ENCODE measurements around the gene MYO1E. TPM values are rescaled to one million over a fixed set of nuclear protein-coding genes. Genes with fewer than 3 reads are reported as not detected.
A peak's percentile ranks its signal among the peaks of the same experiment; 100 is the strongest.

Gene MYO1E
- total and polyA plus RNA-seq, 5 donors: 8.4 to 28.5 (median 23.1) TPM

- ATAC-seq (no peak), DNase-seq (no peak)
- H3K4me3 ChIP-seq (ENCODE audit: low read length): no peak overlapping the region
- intact Hi-C loops (cut with DNase I): no loop called here
- no peaks in the 10 kb centered on the region for H3K4me1 ChIP-seq (ENCODE audit: control insufficient read depth, insufficient read depth, low read length)
- H3K27ac ChIP-seq (ENCODE audit: low read length): no peak overlapping the region
- H3K9me3 ChIP-seq (ENCODE audit: control insufficient read depth, low read length): no peaks in the 10 kb centered on the region
- WGBS: 93% methylated on average over 2 of the region's 2 CpGs
- H3K27me3 ChIP-seq (ENCODE audit: control insufficient read depth, insufficient read depth): no peaks in the 10 kb centered on the region
Measured at GRCh38 chr15:59369597-59369996, 3.1 kb downstream of the MYO1E start.

GRCh38 chr15:59367022-59367451 is 5.6 kb downstream of the MYO1E start:
- Histone ChIP-seq H3K27ac (ENCODE audit: low read length) (no peak overlapping the region), H3K27me3 (ENCODE audit: control insufficient read depth, insufficient read depth) (no peaks in the 10 kb centered on the region), H3K4me3 (ENCODE audit: low read length) (no peak overlapping the region), H3K4me1 (ENCODE audit: control insufficient read depth, insufficient read depth, low read length) (no peaks in the 10 kb centered on the region), H3K9me3 (ENCODE audit: control insufficient read depth, low read length) (no peaks in the 10 kb centered on the region)
- intact Hi-C loops (cut with DNase I): no loop called here
- DNase-seq (no peak), ATAC-seq (no peak)
- WGBS: 69% methylated on average over 5 of the region's 5 CpGs

GRCh38 chr15:59366333-59367021 is 6.2 kb downstream of the MYO1E start:
- DNase-seq (no peak), ATAC-seq (peak in 1 of 2 donors; percentile 25)
- no peak overlapping the region for H3K27ac ChIP-seq (ENCODE audit: low read length)
- H3K27me3 ChIP-seq (ENCODE audit: control insufficient read depth, insufficient read depth): no peaks in the 10 kb centered on the region
- intact Hi-C loops (cut with DNase I): no loop called here
- WGBS: 71% methylated on average over 7 of the region's 7 CpGs
- no peaks in the 10 kb centered on the region for H3K4me1 ChIP-seq (ENCODE audit: control insufficient read depth, insufficient read depth, low read length)
- no peaks in the 10 kb centered on the region for H3K9me3 ChIP-seq (ENCODE audit: control insufficient read depth, low read length)
- no peak overlapping the region for H3K4me3 ChIP-seq (ENCODE audit: low read length)

- intact Hi-C loops (cut with DNase I): no loop called here
- Histone ChIP-seq H3K4me1 (ENCODE audit: control insufficient read depth, insufficient read depth, low read length) (no peaks in the 10 kb centered on the region), H3K27me3 (ENCODE audit: control insufficient read depth, insufficient read depth) (no peaks in the 10 kb centered on the region), H3K27ac (ENCODE audit: low read length) (no peak overlapping the region), H3K9me3 (ENCODE audit: control insufficient read depth, low read length) (no peaks in the 10 kb centered on the region), H3K4me3 (ENCODE audit: low read length) (no peak overlapping the region)
- DNase-seq (no peak), ATAC-seq (peak; percentile 40 to 51)
- 85% methylated on average over 4 of the region's 4 CpGs for WGBS
Measured at GRCh38 chr15:59364248-59364647, 8.4 kb downstream of the MYO1E start.

GRCh38 chr15:59362331-59362730 is 10.3 kb downstream of the MYO1E start:
- Histone ChIP-seq H3K27me3 (ENCODE audit: control insufficient read depth, insufficient read depth) (no peaks in the 10 kb centered on the region), H3K4me3 (ENCODE audit: low read length) (no peak overlapping the region), H3K9me3 (ENCODE audit: control insufficient read depth, low read length) (no peaks in the 10 kb centered on the region), H3K4me1 (ENCODE audit: control insufficient read depth, insufficient read depth, low read length) (no peaks in the 10 kb centered on the region), H3K27ac (ENCODE audit: low read length) (no peak overlapping the region)
- WGBS: 63% methylated on average over 2 of the region's 2 CpGs
- intact Hi-C loops (cut with DNase I): no loop called here
- ATAC-seq: no peak
- no peak for DNase-seq

GRCh38 chr15:59360896-59361295 is 11.8 kb downstream of the MYO1E start:
- DNase-seq: no peak
- Histone ChIP-seq H3K4me1 (ENCODE audit: control insufficient read depth, insufficient read depth, low read length) (no peaks in the 10 kb centered on the region), H3K27ac (ENCODE audit: low read length) (no peak overlapping the region), H3K4me3 (ENCODE audit: low read length) (no peak overlapping the region), H3K9me3 (ENCODE audit: control insufficient read depth, low read length) (no peaks in the 10 kb centered on the region), H3K27me3 (ENCODE audit: control insufficient read depth, insufficient read depth) (no peaks in the 10 kb centered on the region)
- ATAC-seq: no peak
- 94% methylated on average over 2 of the region's 2 CpGs for WGBS
- intact Hi-C loops (cut with DNase I): no loop called here

- H3K4me1 ChIP-seq (ENCODE audit: control insufficient read depth, insufficient read depth, low read length): no peaks in the 10 kb centered on the region
- WGBS: 95% methylated on average over 2 of the region's 2 CpGs
- H3K27ac ChIP-seq (ENCODE audit: low read length): no peak overlapping the region
- intact Hi-C loops (cut with DNase I): no loop called here
- H3K27me3 ChIP-seq (ENCODE audit: control insufficient read depth, insufficient read depth): no peaks in the 10 kb centered on the region
- H3K4me3 ChIP-seq (ENCODE audit: low read length): no peak overlapping the region
- ATAC-seq (no peak), DNase-seq (no peak)
- H3K9me3 ChIP-seq (ENCODE audit: control insufficient read depth, low read length): no peaks in the 10 kb centered on the region
Measured at GRCh38 chr15:59360305-59360704, 12.4 kb downstream of the MYO1E start.

- Histone ChIP-seq H3K4me1 (ENCODE audit: control insufficient read depth, insufficient read depth, low read length) (peaks cover 6% of the 10 kb centered on the region), H3K27me3 (ENCODE audit: control insufficient read depth, insufficient read depth) (no peaks in the 10 kb centered on the region), H3K27ac (ENCODE audit: low read length) (no peak overlapping the region), H3K9me3 (ENCODE audit: control insufficient read depth, low read length) (no peaks in the 10 kb centered on the region), H3K4me3 (ENCODE audit: low read length) (no peak overlapping the region)
- intact Hi-C loops (cut with DNase I): no loop called here
- WGBS: 92% methylated on average over 7 of the region's 7 CpGs
- no peak for DNase-seq
- no peak for ATAC-seq
Measured at GRCh38 chr15:59355730-59356129, 16.9 kb downstream of the MYO1E start.

GRCh38 chr15:59354417-59355031 is 18.1 kb downstream of the MYO1E start:
- Histone ChIP-seq H3K27me3 (ENCODE audit: control insufficient read depth, insufficient read depth) (no peaks in the 10 kb centered on the region), H3K9me3 (ENCODE audit: control insufficient read depth, low read length) (no peaks in the 10 kb centered on the region), H3K27ac (ENCODE audit: low read length) (no peak overlapping the region), H3K4me1 (ENCODE audit: control insufficient read depth, insufficient read depth, low read length) (peaks cover 6% of the 10 kb centered on the region), H3K4me3 (ENCODE audit: low read length) (no peak overlapping the region)
- DNase-seq: no peak
- 61% methylated on average over 8 of the region's 8 CpGs for WGBS
- ATAC-seq: no peak
- intact Hi-C loops (cut with DNase I): no loop called here

- Histone ChIP-seq H3K27ac (ENCODE audit: low read length) (no peak overlapping the region), H3K4me3 (ENCODE audit: low read length) (no peak overlapping the region), H3K4me1 (ENCODE audit: control insufficient read depth, insufficient read depth, low read length) (peaks cover 6% of the 10 kb centered on the region), H3K9me3 (ENCODE audit: control insufficient read depth, low read length) (no peaks in the 10 kb centered on the region), H3K27me3 (ENCODE audit: control insufficient read depth, insufficient read depth) (no peaks in the 10 kb centered on the region)
- 74% methylated on average over 6 of the region's 6 CpGs for WGBS
- ATAC-seq: no peak
- intact Hi-C loops (cut with DNase I): no loop called here
- no peak for DNase-seq
Measured at GRCh38 chr15:59353994-59354416, 18.7 kb downstream of the MYO1E start.

- DNase-seq (no peak), ATAC-seq (no peak)
- peaks cover 6% of the 10 kb centered on the region for H3K4me1 ChIP-seq (ENCODE audit: control insufficient read depth, insufficient read depth, low read length)
- H3K27ac ChIP-seq (ENCODE audit: low read length): no peak overlapping the region
- no peaks in the 10 kb centered on the region for H3K27me3 ChIP-seq (ENCODE audit: control insufficient read depth, insufficient read depth)
- 38% methylated on average over 7 of the region's 7 CpGs for WGBS
- no peaks in the 10 kb centered on the region for H3K9me3 ChIP-seq (ENCODE audit: control insufficient read depth, low read length)
- intact Hi-C loops (cut with DNase I): no loop called here
- H3K4me3 ChIP-seq (ENCODE audit: low read length): no peak overlapping the region
Measured at GRCh38 chr15:59352683-59353082, 20.0 kb downstream of the MYO1E start.
